GM13976 (cell line): ENCODE data around the gene LRCH1.

Source experiments
- DNase-seq: peaks from one replicate; pipeline ENCODE4 v3.0.0; 2012; ENCODE audit warnings: low spot score
- in situ Hi-C: fragments of 300-500 bp; cut with MboI; formaldehyde crosslinking; loops from one replicate; pipeline ENCODE4 v1.12.0; 2022; ENCODE audit warnings: low sequenced_read_pairs, mixed read lengths, inconsistent platforms; ENCODE audit not compliant: unreplicated experiment
- TF ChIP-seq, protein P1 (sequence below): IDR thresholded peaks from 2 replicates; pipeline ENCODE4 v1.5.1; 2012; ENCODE audit warnings: borderline replicate concordance, mild to moderate bottlenecking; ENCODE audit not compliant: insufficient read depth; ENCODE audit errors: extremely low read depth, missing control alignments, control extremely low read depth

The LRCH1 gene

DNA sequence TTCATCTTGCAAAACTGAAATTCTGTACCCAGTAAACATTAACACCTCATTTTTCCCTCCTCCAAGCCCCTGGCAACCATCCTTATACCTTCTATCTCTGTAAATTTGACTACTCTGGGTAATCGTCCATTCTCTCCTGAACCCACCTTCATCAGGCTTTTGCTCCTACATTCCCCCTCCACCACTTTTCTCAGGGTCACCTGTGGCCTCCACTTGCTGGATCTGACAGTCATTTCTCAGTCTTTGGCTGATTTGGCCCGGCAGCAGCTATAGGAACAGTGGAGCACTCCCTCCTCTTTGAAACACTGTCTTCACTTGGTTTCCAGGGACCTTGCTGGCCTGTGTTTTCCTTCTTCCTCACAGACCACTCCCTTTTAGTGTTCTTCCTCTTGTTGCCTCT is 83.5 kb downstream of the LRCH1 start:
- in situ Hi-C loops, result no loop called here
- TF ChIP-seq, protein P1, sequence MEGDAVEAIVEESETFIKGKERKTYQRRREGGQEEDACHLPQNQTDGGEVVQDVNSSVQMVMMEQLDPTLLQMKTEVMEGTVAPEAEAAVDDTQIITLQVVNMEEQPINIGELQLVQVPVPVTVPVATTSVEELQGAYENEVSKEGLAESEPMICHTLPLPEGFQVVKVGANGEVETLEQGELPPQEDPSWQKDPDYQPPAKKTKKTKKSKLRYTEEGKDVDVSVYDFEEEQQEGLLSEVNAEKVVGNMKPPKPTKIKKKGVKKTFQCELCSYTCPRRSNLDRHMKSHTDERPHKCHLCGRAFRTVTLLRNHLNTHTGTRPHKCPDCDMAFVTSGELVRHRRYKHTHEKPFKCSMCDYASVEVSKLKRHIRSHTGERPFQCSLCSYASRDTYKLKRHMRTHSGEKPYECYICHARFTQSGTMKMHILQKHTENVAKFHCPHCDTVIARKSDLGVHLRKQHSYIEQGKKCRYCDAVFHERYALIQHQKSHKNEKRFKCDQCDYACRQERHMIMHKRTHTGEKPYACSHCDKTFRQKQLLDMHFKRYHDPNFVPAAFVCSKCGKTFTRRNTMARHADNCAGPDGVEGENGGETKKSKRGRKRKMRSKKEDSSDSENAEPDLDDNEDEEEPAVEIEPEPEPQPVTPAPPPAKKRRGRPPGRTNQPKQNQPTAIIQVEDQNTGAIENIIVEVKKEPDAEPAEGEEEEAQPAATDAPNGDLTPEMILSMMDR, result no peak
- no peak for DNase-seq

GRCh38 chr13:46637213-46637612 is 84.2 kb downstream of the LRCH1 start:
- DNase-seq, result no peak
- in situ Hi-C loops, result no loop called here
- TF ChIP-seq, protein P1, result no peak

- TF ChIP-seq, protein P1, result no peak
- in situ Hi-C loops, result no loop called here
- no peak for DNase-seq
These were observed 85.3 kb downstream of the LRCH1 start for GRCh38 chr13:46638262-46638661.

- in situ Hi-C loops, result no loop called here
- TF ChIP-seq, protein P1, result no peak
These were observed 86.3 kb downstream of the LRCH1 start for GRCh38 chr13:46639033-46639981.

GRCh38 chr13:46640843-46641242 is 87.9 kb downstream of the LRCH1 start:
- TF ChIP-seq, protein P1, result no peak
- in situ Hi-C loops, result no loop called here
- no peak for DNase-seq

More at GRCh38 chr13:46639033-46639981, 86.3 kb downstream of the LRCH1 start:
- DNase-seq, result peak; percentile 29

DNA sequence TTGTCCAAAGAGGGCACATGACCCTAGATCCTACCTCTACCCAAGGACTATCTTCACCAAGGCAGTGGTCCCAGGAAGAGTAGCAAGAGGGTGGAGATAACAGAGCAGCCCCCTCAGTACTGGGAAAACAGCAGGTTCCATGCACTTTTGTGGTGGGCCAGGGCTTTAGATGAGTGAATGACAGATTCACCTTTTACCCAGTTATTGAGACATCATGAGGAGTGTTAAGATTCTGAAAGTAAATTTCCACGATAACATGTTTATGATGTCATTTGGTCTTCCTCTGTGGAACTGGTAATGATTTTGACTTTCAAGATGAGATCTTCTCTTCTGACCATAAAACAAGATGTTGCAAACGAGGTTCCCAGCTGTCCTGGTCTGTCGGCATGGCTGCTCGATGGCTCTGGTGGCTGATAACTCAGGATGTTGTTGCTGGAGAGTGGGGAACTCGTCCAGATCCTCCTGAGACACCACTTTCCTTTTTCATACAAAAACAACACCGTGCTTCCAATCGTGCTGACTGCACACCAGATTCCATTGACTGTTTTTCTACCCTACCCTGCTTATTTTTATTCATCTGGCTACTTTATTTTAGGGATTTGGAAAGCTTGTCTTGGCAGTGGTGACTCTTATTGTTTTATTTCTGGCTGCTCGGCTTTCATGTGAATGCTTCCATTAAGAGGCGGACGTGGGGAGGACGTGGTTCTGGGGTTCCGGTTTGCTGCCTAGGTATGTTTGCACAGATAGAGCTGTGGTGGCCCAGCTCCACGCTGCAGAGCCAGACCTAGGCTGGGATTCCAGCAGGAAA is 88.5 kb downstream of the LRCH1 start:
- DNase-seq, result no peak
- TF ChIP-seq, protein P1, result no peak
- in situ Hi-C loops, result no loop called here
